ENCODE results near the gene ALB.

ALB gene

GRCh38 chr4:73434311-73434710, 30.2 kb downstream of the ALB start:
- DNase-seq (ENCODE audit: insufficient read length): no peak
- peak; percentile 61 for FAIRE-seq
- TF ChIP-seq POLR2A (IDR thresholded peaks at IDR 0.05; ENCODE audit: low read depth, low read length) (no peak), POLR2AphosphoS5 (IDR thresholded peaks at IDR 0.05; ENCODE audit: low read depth, low read length) (no peak), TAF1 (IDR thresholded peaks at IDR 0.05; ENCODE audit: borderline replicate concordance, low read depth, low read length) (no peak)

- TF ChIP-seq POLR2A (IDR thresholded peaks at IDR 0.05; ENCODE audit: low read depth, low read length) (no peak), POLR2AphosphoS5 (IDR thresholded peaks at IDR 0.05; ENCODE audit: low read depth, low read length) (no peak), TAF1 (IDR thresholded peaks at IDR 0.05; ENCODE audit: borderline replicate concordance, low read depth, low read length) (no peak)
- DNase-seq (ENCODE audit: insufficient read length) (no peak), FAIRE-seq (no peak)
Measured at GRCh38 chr4:73435984-73436383, 31.9 kb downstream of the ALB start, which contains the start of gene AFP. Gene AFP (plus strand): TSS chr4:73436221. CDS start chr4:73436263, 42 bp downstream.

- TF ChIP-seq POLR2A (IDR thresholded peaks at IDR 0.05; ENCODE audit: low read depth, low read length) (no peak), TAF1 (IDR thresholded peaks at IDR 0.05; ENCODE audit: borderline replicate concordance, low read depth, low read length) (no peak), POLR2AphosphoS5 (IDR thresholded peaks at IDR 0.05; ENCODE audit: low read depth, low read length) (no peak)
- FAIRE-seq (no peak), DNase-seq (ENCODE audit: insufficient read length) (no peak)
Measured at GRCh38 chr4:73436674-73437557, 32.8 kb downstream of the ALB start.

GRCh38 chr4:73437558-73437956, 33.5 kb downstream of the ALB start:
- TF ChIP-seq TAF1 (IDR thresholded peaks at IDR 0.05; ENCODE audit: borderline replicate concordance, low read depth, low read length): no peak
- TF ChIP-seq POLR2AphosphoS5 (IDR thresholded peaks at IDR 0.05; ENCODE audit: low read depth, low read length): no peak
- TF ChIP-seq POLR2A (IDR thresholded peaks at IDR 0.05; ENCODE audit: low read depth, low read length): no peak
- FAIRE-seq (no peak), DNase-seq (ENCODE audit: insufficient read length) (no peak)

GRCh38 chr4:73438048-73438447, 34.0 kb downstream of the ALB start:
- TF ChIP-seq POLR2A (IDR thresholded peaks at IDR 0.05; ENCODE audit: low read depth, low read length): no peak
- TF ChIP-seq POLR2AphosphoS5 (IDR thresholded peaks at IDR 0.05; ENCODE audit: low read depth, low read length): no peak
- TF ChIP-seq TAF1 (IDR thresholded peaks at IDR 0.05; ENCODE audit: borderline replicate concordance, low read depth, low read length): no peak
- DNase-seq (ENCODE audit: insufficient read length): no peak
- no peak for FAIRE-seq

- FAIRE-seq (no peak), DNase-seq (ENCODE audit: insufficient read length) (no peak)
- TF ChIP-seq TAF1 (IDR thresholded peaks at IDR 0.05; ENCODE audit: borderline replicate concordance, low read depth, low read length) (no peak), POLR2A (IDR thresholded peaks at IDR 0.05; ENCODE audit: low read depth, low read length) (no peak), POLR2AphosphoS5 (IDR thresholded peaks at IDR 0.05; ENCODE audit: low read depth, low read length) (no peak)
Measured at GRCh38 chr4:73438582-73439215, 34.6 kb downstream of the ALB start.

- no peak for FAIRE-seq
- DNase-seq (ENCODE audit: insufficient read length): no peak
- TF ChIP-seq TAF1 (IDR thresholded peaks at IDR 0.05; ENCODE audit: borderline replicate concordance, low read depth, low read length) (no peak), POLR2A (IDR thresholded peaks at IDR 0.05; ENCODE audit: low read depth, low read length) (no peak), POLR2AphosphoS5 (IDR thresholded peaks at IDR 0.05; ENCODE audit: low read depth, low read length) (no peak)
Measured at GRCh38 chr4:73439445-73439844, 35.4 kb downstream of the ALB start.

GRCh38 chr4:73439991-73440390, 35.9 kb downstream of the ALB start:
- DNase-seq (ENCODE audit: insufficient read length): no peak
- TF ChIP-seq POLR2A (IDR thresholded peaks at IDR 0.05; ENCODE audit: low read depth, low read length) (no peak), POLR2AphosphoS5 (IDR thresholded peaks at IDR 0.05; ENCODE audit: low read depth, low read length) (no peak), TAF1 (IDR thresholded peaks at IDR 0.05; ENCODE audit: borderline replicate concordance, low read depth, low read length) (no peak)
- FAIRE-seq: no peak

GRCh38 chr4:73440653-73441052, 36.6 kb downstream of the ALB start:
- TF ChIP-seq POLR2A (IDR thresholded peaks at IDR 0.05; ENCODE audit: low read depth, low read length) (no peak), TAF1 (IDR thresholded peaks at IDR 0.05; ENCODE audit: borderline replicate concordance, low read depth, low read length) (no peak), POLR2AphosphoS5 (IDR thresholded peaks at IDR 0.05; ENCODE audit: low read depth, low read length) (no peak)
- no peak for FAIRE-seq
- no peak for DNase-seq (ENCODE audit: insufficient read length)

- no peak for FAIRE-seq
- TF ChIP-seq TAF1 (IDR thresholded peaks at IDR 0.05; ENCODE audit: borderline replicate concordance, low read depth, low read length) (no peak), POLR2AphosphoS5 (IDR thresholded peaks at IDR 0.05; ENCODE audit: low read depth, low read length) (no peak), POLR2A (IDR thresholded peaks at IDR 0.05; ENCODE audit: low read depth, low read length) (no peak)
- DNase-seq (ENCODE audit: insufficient read length): no peak
Measured at GRCh38 chr4:73442275-73442674, 38.2 kb downstream of the ALB start.

- no peak for TF ChIP-seq POLR2A (IDR thresholded peaks at IDR 0.05; ENCODE audit: low read depth, low read length)
- TF ChIP-seq TAF1 (IDR thresholded peaks at IDR 0.05; ENCODE audit: borderline replicate concordance, low read depth, low read length): no peak
- TF ChIP-seq POLR2AphosphoS5 (IDR thresholded peaks at IDR 0.05; ENCODE audit: low read depth, low read length): no peak
- no peak for FAIRE-seq
- DNase-seq (ENCODE audit: insufficient read length): no peak
Measured at GRCh38 chr4:73443224-73443623, 39.1 kb downstream of the ALB start.
